Psoas muscle (tissue), 8 donors: Measurements from ENCODE around the gene FUS. TPM values are rescaled to one million over a fixed set of nuclear protein-coding genes. Genes with fewer than 3 reads are reported as not detected.
A peak's percentile ranks its signal among the peaks of the same experiment; 100 is the strongest.

Experiments
- ATAC-seq, 4 donors: fragments of 200-7000 bp; cut with Tn5 transposase; one replicate each; pipeline ENCODE4 v1.9.1; 2020; ENCODE audit warnings: moderate library complexity in 3 of 4, mild to moderate bottlenecking in 2 of 4
- DNase-seq, 2 donors: peaks; one replicate each; pipeline ENCODE4 v3.0.0-alpha.2; 2020
- H3K27ac ChIP-seq: fragments of 200-600 bp; one replicate; pipeline ENCODE4 v1.8.0; 2022
- H3K27me3 ChIP-seq, 3 donors: fragments of 200-600 bp in 1 of 3; one replicate each; pipeline versions ENCODE4 v1.6.1 to v1.8.0; 2013 to 2022; ENCODE audit warnings: low read length in 2 of 3, mild to moderate bottlenecking in 2 of 3, moderate library complexity in 1 of 3; ENCODE audit not compliant: insufficient read depth in 3 of 3
- H3K36me3 ChIP-seq, 2 donors: fragments of 200-600 bp in 1 of 2; one replicate each; pipeline versions ENCODE4 v1.6.1 to v1.8.0; 2013 to 2022; ENCODE audit warnings: low read depth in 1 of 2, mild to moderate bottlenecking in 1 of 2, moderate library complexity in 1 of 2; ENCODE audit not compliant: insufficient read depth in 1 of 2
- H3K4me1 ChIP-seq: fragments of 200-600 bp; one replicate; pipeline ENCODE4 v1.8.0; 2022
- H3K4me3 ChIP-seq: fragments of 200-600 bp; one replicate; pipeline ENCODE4 v1.8.0; 2022; ENCODE audit warnings: mild to moderate bottlenecking
- H3K9me3 ChIP-seq: fragments of 200-600 bp; one replicate; pipeline ENCODE4 v1.8.0; 2022
- WGBS, 3 donors: extraction: QIAGEN DNeasy Blood & Tissue Kit; methylation state at CpG; one replicate each; pipeline versions ENCODE4 v1.1.6 to v1.1.7; 2013; 5-methylcytosine and 5-hydroxymethylcytosine counted together
- intact Hi-C, 2 donors: fragments of 100-400 bp; cut with DNase I; formaldehyde crosslinking; loops; one replicate each; pipeline versions ENCODE4 v1.11.0 to v1.14.2; 2022
- polyA plus RNA-seq, 3 donors: library from polyadenylated mRNA; stranded (reverse); fragments of 200-250 nt; gene quantifications; one replicate each; pipeline ENCODE4 v1.2.3, GENCODE V29; 2013
- total RNA-seq, 4 donors: library from RNA; stranded (reverse); fragmentation: NEBNext Ultra II Directional in 2 of 4; extraction: Animal tissue kit (Norgen Biotek cat#: 25700) in 2 of 4; gene quantifications; one replicate each; pipeline versions ENCODE4 v1.2.1 to v1.2.4, GENCODE V29; 2021 to 2023
- TF ChIP-seq, protein P1 (sequence below): fragments of 200-600 bp; IDR thresholded peaks from one replicate; pipeline ENCODE4 v1.8.0; 2022; ENCODE audit warnings: antibody characterized with exemption
- donor health status: healthy with polysubstance abuse.
- donor health status: DM: no; HTN: no; CAD: no; lungs with moderate emphysema.
- donor health status: Bipolar disorder and iron deficiency.
- donor health status: healthy.
- donor health status: DM: yes; HTN: yes; CAD: no.
- donor health status: DM: no; HTN: no; CAD: no.
- donor health status: DM: no; HTN: no; CAD: no.
- donor health status: DM: yes; HTN: yes; CAD: no.

The FUS gene
- total and polyA plus RNA-seq, 7 donors, result 117 to 246 (median 159) TPM

DNA sequence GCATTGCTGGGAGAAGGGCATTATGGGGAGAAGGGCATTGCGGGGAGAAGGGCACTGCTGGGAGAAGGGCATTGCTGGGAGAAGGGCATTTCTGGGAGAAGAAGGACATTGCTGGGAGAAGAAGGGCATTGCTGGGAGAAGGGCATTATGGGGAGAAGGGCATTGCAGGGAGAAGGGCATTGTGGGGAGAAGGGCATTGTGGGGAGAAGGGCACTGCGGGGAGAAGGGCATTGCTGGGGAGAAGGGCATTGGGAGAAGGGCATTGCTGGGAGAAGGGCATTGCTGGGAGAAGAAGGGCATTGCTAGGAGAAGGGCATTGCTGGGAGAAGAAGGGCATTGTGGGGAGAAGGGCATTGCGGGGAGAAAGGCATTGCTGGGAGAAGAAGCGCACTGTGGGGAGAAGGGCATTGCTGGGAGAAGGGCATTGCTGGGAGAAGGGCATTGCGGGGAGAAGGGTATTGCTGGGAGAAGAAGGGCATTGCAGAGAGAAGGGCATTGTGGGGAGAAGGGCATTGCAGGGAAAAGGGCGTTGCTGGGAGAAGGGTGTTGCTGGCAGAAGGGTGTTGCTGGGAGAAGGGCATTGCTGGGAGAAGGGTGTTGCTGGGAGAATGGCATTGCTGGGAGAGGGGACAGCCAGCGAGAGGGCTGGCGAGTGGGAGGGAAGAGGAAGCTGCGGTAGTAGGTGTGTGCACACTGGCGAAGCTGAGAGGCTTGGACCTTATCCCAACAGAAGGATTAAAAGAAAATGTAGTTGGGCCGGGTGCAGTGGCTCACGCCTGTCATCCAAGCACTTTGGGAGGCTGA is 41.6 kb downstream of the FUS start:
- Histone ChIP-seq H3K27ac (peak overlapping the region; percentile 36), H3K36me3 (peaks cover 3 to 64% of the 10 kb centered on the region in 2 donors), H3K9me3 (no peaks in the 10 kb centered on the region), H3K4me3 (no peak overlapping the region), H3K4me1 (peaks cover 31% of the 10 kb centered on the region), H3K27me3 (no peaks in the 10 kb centered on the region)
- TF ChIP-seq, protein P1, sequence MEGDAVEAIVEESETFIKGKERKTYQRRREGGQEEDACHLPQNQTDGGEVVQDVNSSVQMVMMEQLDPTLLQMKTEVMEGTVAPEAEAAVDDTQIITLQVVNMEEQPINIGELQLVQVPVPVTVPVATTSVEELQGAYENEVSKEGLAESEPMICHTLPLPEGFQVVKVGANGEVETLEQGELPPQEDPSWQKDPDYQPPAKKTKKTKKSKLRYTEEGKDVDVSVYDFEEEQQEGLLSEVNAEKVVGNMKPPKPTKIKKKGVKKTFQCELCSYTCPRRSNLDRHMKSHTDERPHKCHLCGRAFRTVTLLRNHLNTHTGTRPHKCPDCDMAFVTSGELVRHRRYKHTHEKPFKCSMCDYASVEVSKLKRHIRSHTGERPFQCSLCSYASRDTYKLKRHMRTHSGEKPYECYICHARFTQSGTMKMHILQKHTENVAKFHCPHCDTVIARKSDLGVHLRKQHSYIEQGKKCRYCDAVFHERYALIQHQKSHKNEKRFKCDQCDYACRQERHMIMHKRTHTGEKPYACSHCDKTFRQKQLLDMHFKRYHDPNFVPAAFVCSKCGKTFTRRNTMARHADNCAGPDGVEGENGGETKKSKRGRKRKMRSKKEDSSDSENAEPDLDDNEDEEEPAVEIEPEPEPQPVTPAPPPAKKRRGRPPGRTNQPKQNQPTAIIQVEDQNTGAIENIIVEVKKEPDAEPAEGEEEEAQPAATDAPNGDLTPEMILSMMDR, result no peak
- no peak for DNase-seq
- intact Hi-C loops, result no loop called here
- WGBS, 3 donors, result 50 to 57% (median 56%) methylated on average over 12 of the region's 12 CpGs
- ATAC-seq, result peak; percentile 30 to 44 (median 31)

DNA sequence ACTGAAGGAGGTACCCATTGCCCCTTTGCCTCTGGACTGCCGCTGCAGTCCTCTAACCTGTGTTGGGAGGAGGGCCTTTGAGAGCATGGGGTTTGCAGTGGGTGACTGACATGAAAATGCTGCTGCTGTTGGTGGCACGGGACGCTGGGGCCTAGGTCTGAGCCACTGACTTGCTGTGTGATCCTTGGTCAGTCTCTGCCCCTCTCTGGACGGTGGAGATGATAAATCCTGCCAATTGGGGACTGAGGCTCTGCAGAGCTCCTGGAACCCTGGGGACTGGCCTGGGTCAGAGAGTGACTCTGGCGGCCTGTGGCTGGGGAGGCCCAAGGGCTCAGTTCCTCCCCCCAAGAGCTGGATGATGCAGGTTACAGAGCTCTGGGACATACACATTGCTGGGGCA is 43.1 kb downstream of the FUS start:
- intact Hi-C loops, result no loop called here
- no peak for DNase-seq
- TF ChIP-seq, protein P1, result no peak
- Histone ChIP-seq H3K9me3 (no peaks in the 10 kb centered on the region), H3K4me1 (peaks cover 19% of the 10 kb centered on the region), H3K4me3 (no peak overlapping the region), H3K27me3 (no peaks in the 10 kb centered on the region), H3K27ac (no peak overlapping the region), H3K36me3 (peaks cover 3 to 63% of the 10 kb centered on the region in 2 donors)
- no peak for ATAC-seq
- 88 to 90% (median 89%) methylated on average over 5 of the region's 5 CpGs for WGBS, 3 donors

DNA sequence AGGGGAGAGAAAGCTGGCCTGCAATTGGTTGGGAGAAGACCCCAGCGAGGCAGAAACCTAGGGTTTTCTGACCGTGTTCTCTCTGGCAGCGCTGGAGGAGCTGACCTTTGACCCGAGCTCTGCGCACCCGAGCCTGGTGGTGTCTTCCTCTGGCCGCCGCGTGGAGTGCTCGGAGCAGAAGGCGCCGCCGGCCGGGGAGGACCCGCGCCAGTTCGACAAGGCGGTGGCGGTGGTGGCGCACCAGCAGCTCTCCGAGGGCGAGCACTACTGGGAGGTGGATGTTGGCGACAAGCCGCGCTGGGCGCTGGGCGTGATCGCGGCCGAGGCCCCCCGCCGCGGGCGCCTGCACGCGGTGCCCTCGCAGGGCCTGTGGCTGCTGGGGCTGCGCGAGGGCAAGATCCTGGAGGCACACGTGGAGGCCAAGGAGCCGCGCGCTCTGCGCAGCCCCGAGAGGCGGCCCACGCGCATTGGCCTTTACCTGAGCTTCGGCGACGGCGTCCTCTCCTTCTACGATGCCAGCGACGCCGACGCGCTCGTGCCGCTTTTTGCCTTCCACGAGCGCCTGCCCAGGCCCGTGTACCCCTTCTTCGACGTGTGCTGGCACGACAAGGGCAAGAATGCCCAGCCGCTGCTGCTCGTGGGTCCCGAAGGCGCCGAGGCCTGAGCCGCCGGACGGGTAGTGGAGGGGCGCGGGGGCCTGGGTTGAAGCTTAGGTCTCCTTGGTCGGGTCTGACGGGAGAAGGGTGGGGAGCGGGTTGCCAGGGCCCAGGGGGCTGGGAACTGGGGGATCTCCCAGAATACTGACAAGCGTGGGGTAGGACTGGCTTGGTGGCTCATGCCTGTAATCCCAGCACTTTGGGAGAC is 44.4 kb downstream of the FUS start:
- H3K27me3 ChIP-seq, result no peaks in the 10 kb centered on the region
- peaks cover 8% of the 10 kb centered on the region for H3K4me1 ChIP-seq
- intact Hi-C loops, result no loop called here
- H3K9me3 ChIP-seq, result no peaks in the 10 kb centered on the region
- TF ChIP-seq, protein P1, result no peak
- H3K4me3 ChIP-seq, result no peak overlapping the region
- H3K36me3 ChIP-seq, result peaks cover 3 to 56% of the 10 kb centered on the region in 2 donors
- no peak for ATAC-seq
- H3K27ac ChIP-seq, result no peak overlapping the region
- DNase-seq, result no peak
- 80 to 81% (median 80%) methylated on average over 77 to 80 of the region's 80 CpGs for WGBS, 3 donors

DNA sequence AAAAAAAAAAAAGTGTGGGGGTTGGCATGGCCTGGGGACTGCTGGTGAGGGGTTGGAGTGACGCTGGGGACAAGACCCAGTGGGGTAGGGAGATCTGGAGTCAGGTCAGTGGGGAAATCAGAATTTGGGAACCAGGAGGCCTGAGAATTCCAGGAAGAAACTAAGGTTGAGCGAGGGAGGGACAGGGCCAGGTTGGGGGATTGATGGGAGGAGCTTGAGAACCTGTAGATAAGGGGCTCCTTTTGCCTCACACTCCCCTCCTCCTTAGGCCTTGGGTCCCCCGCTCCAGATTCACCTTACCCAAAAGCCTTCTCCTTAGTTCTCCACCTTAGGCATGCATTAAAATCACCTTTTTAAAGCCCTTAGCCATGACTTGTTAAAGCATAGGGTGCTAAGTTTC is 45.3 kb downstream of the FUS start:
- TF ChIP-seq, protein P1, result no peak
- 91 to 98% (median 95%) methylated on average over 3 of the region's 3 CpGs for WGBS, 3 donors
- intact Hi-C loops, result no loop called here

More for the DNA sequence above, 45.3 kb downstream of the FUS start:
- Histone ChIP-seq H3K9me3 (no peaks in the 10 kb centered on the region), H3K27ac (no peak overlapping the region), H3K4me3 (no peak overlapping the region), H3K27me3 (no peaks in the 10 kb centered on the region), H3K36me3 (peaks cover 3 to 48% of the 10 kb centered on the region in 2 donors), H3K4me1 (no peaks in the 10 kb centered on the region)
- DNase-seq (no peak), ATAC-seq (no peak)
